Bone marrow (tissue), 2 donors: ENCODE results near the gene SERPINB3.
"Not testable (repeated sequence)": the region's sequence is repeated elsewhere in the genome, so short reads cannot be mapped to it uniquely, and the experiment has no call there.

Source experiments
- DNase-seq, 2 donors: peaks; one replicate each; lab custom pipeline; 2025; lab: John Stamatoyannopoulos, UW

Gene SERPINB3

DNA sequence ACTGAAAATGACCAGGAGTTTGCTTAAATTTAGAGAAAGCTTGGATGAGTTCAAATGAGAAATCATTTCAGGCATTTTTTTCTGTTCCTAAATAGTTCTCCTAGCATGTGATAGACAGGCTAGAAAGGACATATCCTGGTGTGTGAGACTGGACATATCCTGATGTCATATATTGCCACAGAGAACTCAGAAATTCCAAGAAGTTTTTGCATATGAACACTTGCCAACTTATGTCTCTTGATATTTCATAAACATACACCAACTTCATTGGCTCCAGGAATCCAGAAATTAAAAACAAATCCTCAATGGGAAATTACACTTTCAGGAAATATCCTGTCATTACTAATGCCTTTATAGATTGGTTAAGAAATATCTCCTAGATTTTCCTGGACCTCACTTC lies 14.8 kb downstream of the SERPINB3 start:
- no peak for DNase-seq

DNA sequence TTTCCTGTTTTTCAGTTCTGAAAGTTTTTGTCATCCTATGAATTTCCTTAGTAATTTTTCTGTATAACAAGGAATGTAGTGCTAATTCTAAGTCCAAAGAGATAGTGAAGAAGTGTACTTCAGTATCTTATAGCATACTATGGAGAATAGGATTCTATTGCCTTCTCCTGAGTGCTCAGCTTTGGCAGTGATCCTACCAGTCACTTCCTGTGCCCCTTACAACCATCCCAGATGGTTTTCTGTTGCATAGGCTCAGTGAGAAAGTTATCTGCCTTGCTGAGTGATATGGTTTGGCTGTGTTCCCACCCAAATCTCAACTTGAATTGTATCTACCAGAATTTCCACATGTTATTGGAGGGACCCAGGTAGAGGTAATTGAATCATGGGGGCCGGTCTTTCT lies 17.0 kb downstream of the SERPINB3 start:
- not testable (repeated sequence) for DNase-seq

DNA sequence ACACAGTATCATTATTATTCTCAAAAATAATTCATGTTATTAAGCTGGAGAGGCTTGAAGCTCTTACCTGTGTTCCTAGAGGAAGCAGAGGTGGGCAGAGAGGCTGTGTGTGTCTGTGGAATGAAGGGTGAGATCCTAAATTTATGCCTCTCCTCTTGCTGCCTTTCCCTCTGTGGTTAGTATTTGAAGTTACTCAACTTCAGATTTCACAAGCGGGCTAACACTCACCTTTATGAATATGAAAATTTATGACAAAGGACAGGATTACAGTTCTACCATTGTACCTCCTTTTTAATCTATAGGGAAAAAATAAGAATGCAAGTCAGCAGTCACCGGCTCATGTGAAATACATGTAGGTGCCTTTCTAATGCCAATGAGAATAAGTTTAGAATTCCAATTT lies 17.6 kb downstream of the SERPINB3 start, which contains the start of gene SERPINB4:
Gene SERPINB4, minus strand, starts transcription at position 115 of the 400 bp plus-strand sequence. CDS start 679 bp downstream, outside the sequence.
- DNase-seq: not testable (repeated sequence)

DNA sequence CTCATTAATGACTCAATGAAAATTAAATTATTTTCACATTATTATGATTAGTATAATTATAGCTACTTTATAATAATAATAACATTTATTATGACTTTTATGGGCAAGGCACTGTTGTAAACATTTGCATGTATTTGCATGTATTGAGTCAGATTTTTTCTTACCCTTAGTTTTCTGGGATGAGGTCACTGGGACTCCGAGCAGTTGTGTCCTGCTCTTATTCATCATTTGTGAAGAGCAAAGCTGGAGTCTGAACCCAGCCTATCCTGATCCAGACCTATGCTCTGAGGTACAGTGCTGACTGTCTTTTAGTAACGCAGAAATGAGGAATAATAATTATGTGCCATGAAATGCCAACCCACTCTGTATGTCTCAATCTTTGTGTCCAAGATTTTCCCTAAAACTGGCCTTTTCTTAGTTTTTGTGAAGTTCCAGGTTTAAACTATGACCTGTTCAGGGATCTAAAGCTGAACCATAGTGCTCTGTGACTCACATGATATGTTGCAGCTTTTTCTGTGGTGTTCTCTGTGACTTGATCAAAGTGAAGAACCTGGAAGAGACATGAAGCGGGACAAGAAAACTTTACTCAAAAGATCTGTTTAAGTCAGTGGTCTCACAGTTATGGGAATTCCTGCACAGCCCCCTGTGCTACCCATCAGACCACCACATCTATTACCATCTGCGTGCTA lies 18.9 kb downstream of the SERPINB3 start:
- DNase-seq: not testable (repeated sequence)

DNA sequence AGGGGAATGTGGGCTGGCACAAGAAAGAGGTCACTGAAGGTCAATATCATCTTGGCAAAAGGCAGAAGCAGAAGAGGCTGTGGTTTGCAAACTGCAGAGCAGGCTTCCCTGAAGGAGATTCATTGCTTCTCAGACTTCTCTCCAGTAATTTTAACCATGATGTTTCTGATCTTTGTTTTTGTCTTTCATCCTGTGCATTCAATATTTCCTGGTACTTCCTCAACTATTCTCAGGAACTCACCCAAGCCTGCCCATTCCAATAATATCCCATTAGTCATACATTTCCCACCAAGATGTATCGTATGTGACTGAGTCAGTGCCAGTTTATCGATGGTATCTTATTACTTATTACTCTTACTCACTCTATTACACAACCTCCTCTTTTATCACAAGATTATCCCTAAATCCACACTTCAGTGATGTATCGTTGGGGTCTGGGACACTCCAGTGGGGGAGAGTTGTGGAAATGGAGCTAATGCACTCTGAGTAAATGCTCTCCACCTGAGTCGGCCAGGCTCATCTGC lies 20.5 kb downstream of the SERPINB3 start:
- DNase-seq: not testable (repeated sequence)

DNA sequence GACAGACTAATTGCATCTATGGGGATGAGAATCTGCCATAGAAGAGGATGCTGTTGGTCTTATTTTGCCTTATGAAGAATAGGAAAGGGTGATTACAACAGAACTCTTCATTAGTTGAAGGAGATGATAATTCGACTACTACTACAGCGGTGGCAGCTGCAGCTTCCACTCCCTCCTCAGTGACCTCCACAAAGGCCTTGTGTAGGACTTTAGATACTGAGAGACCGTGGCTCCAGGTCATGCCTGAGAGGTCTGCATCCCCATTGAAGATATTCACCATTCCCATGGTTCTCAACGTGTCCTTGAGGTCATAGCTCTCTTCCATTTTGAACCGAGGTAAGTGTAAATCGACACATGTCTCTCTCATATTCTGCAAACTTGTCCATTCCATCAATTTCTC lies 24.0 kb downstream of the SERPINB3 start:
- no peak for DNase-seq

DNA sequence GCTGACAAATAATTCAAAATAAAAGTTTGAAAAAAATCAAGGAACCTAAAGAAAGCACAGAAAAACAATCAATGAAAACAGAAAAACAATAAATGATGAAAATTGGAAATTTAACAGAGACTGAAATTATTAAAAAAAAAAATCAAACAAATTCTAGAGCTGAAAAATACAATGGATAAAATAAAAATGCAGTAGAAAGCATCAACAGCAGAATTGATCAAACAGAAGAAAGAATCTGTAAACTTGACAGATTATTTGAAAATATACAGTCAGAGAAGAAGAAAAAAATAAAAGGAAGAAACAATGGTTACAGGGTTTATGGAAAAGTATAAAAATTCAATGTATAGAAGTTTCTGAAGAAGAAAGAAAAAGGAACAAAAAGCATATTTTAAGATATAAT lies 33.9 kb downstream of the SERPINB3 start:
- DNase-seq: no peak

DNA sequence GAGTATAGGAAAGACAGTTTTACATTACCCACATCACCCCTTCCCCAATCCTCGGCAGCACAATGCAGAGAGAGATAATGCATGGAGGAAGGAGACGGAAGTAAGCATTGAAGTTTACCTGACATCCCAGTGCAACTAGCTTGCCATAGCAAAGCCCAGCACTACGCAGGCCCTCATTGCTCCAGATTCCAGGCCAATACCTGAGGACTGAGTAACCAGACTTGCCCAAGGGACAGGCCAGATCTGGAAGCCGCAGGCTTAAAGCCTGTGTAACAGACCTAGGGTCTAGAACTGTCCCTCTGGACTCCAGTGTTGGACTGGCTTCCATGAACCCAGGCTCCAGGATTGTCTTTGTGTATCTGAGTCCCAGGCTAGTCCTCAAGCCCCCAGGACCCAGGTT lies 35.3 kb downstream of the SERPINB3 start:
- no peak for DNase-seq

DNA sequence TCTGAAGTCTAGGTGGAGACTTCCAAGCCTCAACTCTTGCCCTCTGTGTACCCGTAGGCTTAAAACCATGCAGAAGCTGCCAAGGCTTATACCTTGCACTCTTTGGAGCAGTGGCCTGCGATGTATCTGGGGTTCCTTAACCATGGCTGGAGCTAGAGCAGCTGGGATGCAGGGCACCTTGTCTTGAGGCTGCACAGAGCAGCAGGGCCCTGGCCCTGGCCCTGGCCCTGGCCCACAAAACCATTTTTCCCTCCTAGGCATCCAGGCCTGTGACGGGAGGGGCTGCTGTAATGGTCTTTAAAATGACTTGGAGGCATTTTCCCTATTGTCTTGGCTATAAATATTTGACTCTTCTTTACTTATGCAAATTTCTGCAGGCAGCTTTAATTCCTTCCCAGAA lies 36.8 kb downstream of the SERPINB3 start:
- no peak for DNase-seq

DNA sequence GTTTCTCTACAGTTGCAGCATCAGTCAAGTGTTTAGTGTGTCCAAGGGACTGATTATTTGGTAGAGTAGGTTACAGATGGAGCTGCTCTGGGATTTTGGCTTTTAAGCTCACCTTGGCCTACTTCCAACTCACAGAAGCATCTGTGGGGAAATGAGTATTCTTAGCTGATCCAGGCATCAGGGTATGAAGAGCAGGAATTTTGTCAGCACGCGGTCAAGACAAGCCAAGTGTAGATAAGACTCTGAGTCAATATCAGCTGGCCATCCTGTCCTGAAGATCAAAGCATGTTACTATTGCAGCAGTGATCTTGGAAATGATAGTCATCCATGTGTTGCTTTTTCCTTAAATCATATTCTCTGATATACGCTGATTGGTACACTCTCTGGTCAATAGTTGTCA lies 42.0 kb downstream of the SERPINB3 start:
- DNase-seq: no peak

DNA sequence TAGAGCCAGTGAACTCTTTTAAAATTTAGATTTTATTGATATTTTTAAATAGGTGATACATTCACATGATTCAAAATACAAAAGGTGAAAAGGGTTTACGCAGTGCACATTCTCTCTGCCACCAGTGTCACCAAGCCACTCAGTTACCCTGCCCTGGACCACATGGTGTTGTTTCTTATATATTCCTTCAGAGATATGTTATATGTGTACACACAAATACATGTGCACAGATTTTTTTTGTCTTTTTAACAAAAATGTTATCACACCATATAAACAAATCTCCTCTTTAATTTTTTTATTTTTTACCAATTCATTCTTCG lies 43.8 kb downstream of the SERPINB3 start:
- DNase-seq: no peak

DNA sequence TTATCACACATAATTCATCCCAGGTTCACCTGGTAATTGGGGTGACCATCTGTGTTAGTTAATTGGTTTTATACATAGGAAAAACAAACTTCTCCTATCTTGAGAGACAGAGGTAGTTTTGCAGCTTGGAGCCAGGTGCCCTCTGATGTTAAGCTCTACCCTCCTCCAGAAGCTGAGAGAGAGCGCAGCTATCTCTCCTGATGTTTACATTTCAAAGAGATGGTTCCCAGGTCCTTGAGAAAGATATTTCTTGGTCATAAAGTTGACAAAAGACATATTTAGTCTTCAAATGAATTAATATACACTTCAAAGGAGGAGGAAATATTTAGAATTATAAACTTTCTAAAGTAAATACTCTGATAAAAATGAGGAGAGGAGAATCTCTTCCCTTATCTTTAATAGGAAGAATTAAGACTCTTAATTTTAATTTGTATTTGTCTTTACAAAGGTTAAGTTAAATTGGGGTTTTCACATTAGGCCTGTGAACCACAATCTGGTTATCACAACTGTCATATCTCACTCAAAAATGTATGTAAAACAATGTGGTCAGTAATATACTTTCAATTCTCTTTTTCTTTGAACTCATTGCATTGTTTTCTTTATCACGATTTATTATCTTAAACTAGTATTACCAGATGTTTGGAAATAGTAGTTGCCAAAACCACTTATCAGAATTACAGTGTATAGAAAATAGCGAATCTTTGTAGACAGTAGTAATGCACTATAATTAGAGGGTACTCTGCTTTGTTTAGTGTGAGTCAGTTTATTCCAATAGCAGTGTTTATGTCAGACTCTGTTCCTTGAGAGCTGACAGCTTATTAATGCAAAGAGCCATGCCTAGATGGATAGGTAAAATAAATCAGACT lies 44.4 kb downstream of the SERPINB3 start:
- DNase-seq: no peak

DNA sequence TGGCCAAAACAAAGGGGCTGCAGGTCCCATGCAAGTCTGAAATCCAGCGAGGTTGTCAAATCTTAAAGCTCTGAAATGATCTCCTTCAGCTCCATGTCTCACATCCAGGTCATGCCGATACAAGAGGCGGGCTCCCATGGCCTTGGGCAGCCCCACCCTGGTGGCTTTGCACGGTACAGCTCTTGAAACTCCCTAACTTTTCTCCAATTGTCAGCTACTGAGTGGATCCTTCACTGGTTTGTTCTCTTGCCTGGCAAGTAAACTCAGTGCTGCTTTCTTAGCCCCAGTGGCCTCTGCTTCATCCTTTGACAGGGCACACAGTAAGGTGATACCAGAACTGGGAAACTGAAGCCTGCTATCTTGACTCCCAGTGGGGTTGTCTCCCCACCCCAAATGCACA lies 48.3 kb downstream of the SERPINB3 start:
- no peak for DNase-seq

DNA sequence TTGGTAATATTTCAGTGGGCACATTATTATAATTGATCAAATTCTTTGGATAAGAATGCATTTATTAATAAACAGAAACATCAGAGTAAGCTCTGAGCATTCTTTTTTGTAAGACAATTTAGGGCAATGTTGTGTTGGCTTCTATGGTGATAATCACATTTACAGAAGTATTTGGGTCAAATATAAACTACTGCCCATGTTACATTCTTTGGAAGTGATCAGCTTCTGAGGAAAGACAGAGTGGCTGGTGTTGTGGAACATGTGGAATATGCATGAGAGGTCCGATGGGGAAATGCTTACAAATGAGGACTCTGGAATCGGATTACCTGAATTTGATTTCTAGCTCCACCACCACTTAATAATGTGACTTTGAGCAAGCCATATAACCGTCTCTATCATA lies 55.2 kb downstream of the SERPINB3 start:
- no peak for DNase-seq
